Upper lobe of left lung (tissue), 6 donors: ENCODE results near the gene ANKRD11. TPM values are rescaled to one million over a fixed set of nuclear protein-coding genes. Genes with fewer than 3 reads are reported as not detected.
A peak's percentile ranks its signal among the peaks of the same experiment; 100 is the strongest.
"Not testable (repeated sequence)": the region's sequence is repeated elsewhere in the genome, so short reads cannot be mapped to it uniquely, and the experiment has no call there.

Source experiments
- ATAC-seq, 2 donors: fragments of 200-7000 bp; cut with Tn5 transposase; one replicate each; pipeline ENCODE4 v1.9.1; 2022; ENCODE audit warnings: mild to moderate bottlenecking in 2 of 2, moderate library complexity in 2 of 2; ENCODE audit not compliant: low FRiP score in 2 of 2
- DNase-seq, 2 donors: peaks; one replicate each; pipeline ENCODE4 v3.0.0-alpha.2; 2019 to 2020
- H3K27ac ChIP-seq, 4 donors: fragments of 200-600 bp; sonication (generic); one replicate each; pipeline ENCODE4 v1.5.1; 2016 to 2019
- H3K27me3 ChIP-seq, 4 donors: fragments of 200-600 bp; sonication (generic); one replicate each; pipeline ENCODE4 v1.5.1; 2017 to 2019
- H3K36me3 ChIP-seq, 4 donors: fragments of 200-600 bp; sonication (generic); one replicate each; pipeline ENCODE4 v1.5.1; 2016 to 2019
- H3K4me1 ChIP-seq, 4 donors: fragments of 200-600 bp; sonication (generic); one replicate each; pipeline ENCODE4 v1.5.1; 2018 to 2019
- H3K4me3 ChIP-seq, 4 donors: fragments of 200-600 bp; sonication (generic); one replicate each; pipeline ENCODE4 v1.5.1; 2017 to 2019; ENCODE audit warnings: mild to moderate bottlenecking in 2 of 4, moderate library complexity in 1 of 4
- H3K9me3 ChIP-seq, 4 donors: fragments of 200-600 bp; sonication (generic); one replicate each; pipeline ENCODE4 v1.5.1; 2018 to 2019
- CTCF ChIP-seq, 6 experiments: fragments of 450-650 bp in 4 of 6; fragments of 200-600 bp in 2 of 6; sonication (generic) in 2 of 6; IDR thresholded peaks; one replicate each; pipeline ENCODE4 v1.5.1; 2016 to 2019; ENCODE audit warnings: antibody characterized with exemption in 6 of 6
- EP300 ChIP-seq, 4 donors: sonication (generic); formaldehyde crosslinking; IDR thresholded peaks; one replicate each; pipeline ENCODE4 v1.5.1; 2017; ENCODE audit warnings: antibody characterized with exemption in 4 of 4, control low read depth in 2 of 4
- POLR2A ChIP-seq, 4 donors: fragments of 450-650 bp; IDR thresholded peaks; one replicate each; pipeline ENCODE4 v1.5.1; 2016 to 2017; ENCODE audit warnings: antibody characterized with exemption in 4 of 4, mild to moderate bottlenecking in 2 of 4
- POLR2AphosphoS5 ChIP-seq, 2 donors: sonication (generic); formaldehyde crosslinking; IDR thresholded peaks; one replicate each; pipeline ENCODE4 v1.5.1; 2017; ENCODE audit warnings: antibody characterized with exemption in 2 of 2
- WGBS, 2 donors: methylation state at CpG; one replicate each; pipeline ENCODE4 v1.1.5; 2017 to 2018; 5-methylcytosine and 5-hydroxymethylcytosine counted together
- total RNA-seq, 6 donors: library from RNA; depleted of rRNA in 4 of 6; stranded (reverse); fragments of >200 nt in 4 of 6; gene quantifications; one replicate each; pipeline versions ENCODE4 v1.1.0 to v1.2.1, GENCODE V29; 2016 to 2021
- donor health status: DM: no; HTN: no; CAD: no; lungs with moderate emphysema.
- donor health status: DM: no; HTN: yes; CAD: no; lungs with severe emphysema.

Gene ANKRD11
- total RNA-seq, 6 donors from 2014 or later: 92.4 to 313 (median 134) TPM

- peaks cover 55 to 73% (median 64%) of the 10 kb centered on the region in 4 donors for H3K4me1 ChIP-seq
- DNase-seq: peak; percentile 57 to 80
- 35 to 36% methylated on average over 15 to 16 of the region's 25 CpGs for WGBS, 2 donors
These were observed 160.0 kb downstream of the ANKRD11 start for GRCh38 chr16:89330177-89330856.

GRCh38 chr16:89329830-89330176 is 160.6 kb downstream of the ANKRD11 start:
- Histone ChIP-seq H3K4me3 (peak overlapping the region in 1 of 4 donors; percentile 19), H3K4me1 (peaks cover 54 to 73% (median 64%) of the 10 kb centered on the region in 4 donors), H3K27ac (peak overlapping the region in 2 of 4 donors; percentile 77 to 81)
- not testable (repeated sequence) for H3K9me3 ChIP-seq, H3K27me3 ChIP-seq, H3K36me3 ChIP-seq, ATAC-seq
- peak in 1 of 2 donors; percentile 10 for DNase-seq
- WGBS, 2 donors: 86 to 88% methylated on average over 4 of the region's 4 CpGs

More at GRCh38 chr16:89330177-89330856, 160.0 kb downstream of the ANKRD11 start:
- Histone ChIP-seq H3K4me3 (peak overlapping the region in 1 of 4 donors; percentile 19), H3K9me3 (no peaks in the 10 kb centered on the region), H3K27ac (peak overlapping the region; percentile 50 to 81 (median 78)), H3K36me3 (peaks cover 0 to 4% (median 0%) of the 10 kb centered on the region in 4 donors), H3K27me3 (no peaks in the 10 kb centered on the region)
- ATAC-seq: no peak
- TF ChIP-seq EP300 (IDR thresholded peaks at IDR 0.05) (no peak), POLR2AphosphoS5 (IDR thresholded peaks at IDR 0.05) (peak in 1 of 2 donors; percentile 50)

- H3K9me3 ChIP-seq, H3K27ac ChIP-seq, ATAC-seq, H3K27me3 ChIP-seq, H3K36me3 ChIP-seq, H3K4me3 ChIP-seq: not testable (repeated sequence)
- peaks cover 49 to 68% (median 61%) of the 10 kb centered on the region in 4 donors for H3K4me1 ChIP-seq
- DNase-seq: peak; percentile 19 to 37
- 87 to 89% methylated on average over 36 to 40 of the region's 41 CpGs for WGBS, 2 donors
These were observed 161.7 kb downstream of the ANKRD11 start for GRCh38 chr16:89328412-89329400.

- Histone ChIP-seq H3K27ac (peak overlapping the region in 3 of 4 donors; percentile 53 to 86 (median 71)), H3K9me3 (no peaks in the 10 kb centered on the region)
These were observed 163.6 kb downstream of the ANKRD11 start for GRCh38 chr16:89326721-89327120.

GRCh38 chr16:89325861-89326471 is 164.4 kb downstream of the ANKRD11 start:
- H3K9me3 ChIP-seq: no peaks in the 10 kb centered on the region
- WGBS, 2 donors: 25 to 27% methylated on average over 17 to 18 of the region's 18 CpGs
- TF ChIP-seq CTCF (IDR thresholded peaks at IDR 0.05): no peak
- TF ChIP-seq POLR2AphosphoS5 (IDR thresholded peaks at IDR 0.05): peak; percentile 57 to 79
- TF ChIP-seq EP300 (IDR thresholded peaks at IDR 0.05): peak in 2 of 4 donors; percentile 52 to 53
- H3K36me3 ChIP-seq: peaks cover 0 to 4% (median 0%) of the 10 kb centered on the region in 4 donors
- H3K4me3 ChIP-seq: no peak overlapping the region
- DNase-seq (peak; percentile 69 to 78), ATAC-seq (peak; percentile 58 to 78)
- H3K27me3 ChIP-seq: no peaks in the 10 kb centered on the region
- peak overlapping the region; percentile 53 to 86 (median 70) for H3K27ac ChIP-seq
- H3K4me1 ChIP-seq: peaks cover 65 to 83% (median 71%) of the 10 kb centered on the region in 4 donors

More at GRCh38 chr16:89326721-89327120, 163.6 kb downstream of the ANKRD11 start:
- no peak overlapping the region for H3K4me3 ChIP-seq
- peak; percentile 18 to 25 for DNase-seq
- peaks cover 0 to 4% (median 0%) of the 10 kb centered on the region in 4 donors for H3K36me3 ChIP-seq
- TF ChIP-seq EP300 (IDR thresholded peaks at IDR 0.05) (no peak), POLR2AphosphoS5 (IDR thresholded peaks at IDR 0.05) (no peak), CTCF (IDR thresholded peaks at IDR 0.05) (no peak), POLR2A (IDR thresholded peaks at IDR 0.05) (no peak)
- H3K4me1 ChIP-seq: peaks cover 65 to 77% (median 69%) of the 10 kb centered on the region in 4 donors
- no peaks in the 10 kb centered on the region for H3K27me3 ChIP-seq
- 89 to 90% methylated on average over 7 of the region's 7 CpGs for WGBS, 2 donors
- ATAC-seq: no peak
